BE2C (cell line): ENCODE measurements around the gene MARVELD1.

Experiments
- DNase-seq: peaks from one replicate; pipeline ENCODE4 v3.0.0-alpha.2; 2020
- H3K27me3 ChIP-seq: fragments of 250-450 bp; sonication (Bioruptor Pico); 2 replicates; pipeline ENCODE4 v1.5.1; 2020; ENCODE audit warnings: mild to moderate bottlenecking
- H3K36me3 ChIP-seq: fragments of 250-450 bp; sonication (Bioruptor Pico); 2 replicates; pipeline ENCODE4 v1.5.1; 2020; ENCODE audit warnings: mild to moderate bottlenecking
- H3K4me1 ChIP-seq: fragments of 250-450 bp; sonication (Bioruptor Pico); 2 replicates; pipeline ENCODE4 v1.5.1; 2020
- H3K4me3 ChIP-seq: 2 replicates; pipeline ENCODE4 v1.5.1; 2011; ENCODE audit warnings: low read depth, low read length
- H3K9me3 ChIP-seq: fragments of 250-450 bp; sonication (Bioruptor Pico); 2 replicates; pipeline ENCODE4 v1.5.1; 2020
- TF ChIP-seq, protein P1 (sequence below): IDR thresholded peaks from 2 replicates; pipeline ENCODE4 v1.5.1; 2012; ENCODE audit warnings: mild to moderate bottlenecking, low read depth, low read length

The MARVELD1 gene

DNA sequence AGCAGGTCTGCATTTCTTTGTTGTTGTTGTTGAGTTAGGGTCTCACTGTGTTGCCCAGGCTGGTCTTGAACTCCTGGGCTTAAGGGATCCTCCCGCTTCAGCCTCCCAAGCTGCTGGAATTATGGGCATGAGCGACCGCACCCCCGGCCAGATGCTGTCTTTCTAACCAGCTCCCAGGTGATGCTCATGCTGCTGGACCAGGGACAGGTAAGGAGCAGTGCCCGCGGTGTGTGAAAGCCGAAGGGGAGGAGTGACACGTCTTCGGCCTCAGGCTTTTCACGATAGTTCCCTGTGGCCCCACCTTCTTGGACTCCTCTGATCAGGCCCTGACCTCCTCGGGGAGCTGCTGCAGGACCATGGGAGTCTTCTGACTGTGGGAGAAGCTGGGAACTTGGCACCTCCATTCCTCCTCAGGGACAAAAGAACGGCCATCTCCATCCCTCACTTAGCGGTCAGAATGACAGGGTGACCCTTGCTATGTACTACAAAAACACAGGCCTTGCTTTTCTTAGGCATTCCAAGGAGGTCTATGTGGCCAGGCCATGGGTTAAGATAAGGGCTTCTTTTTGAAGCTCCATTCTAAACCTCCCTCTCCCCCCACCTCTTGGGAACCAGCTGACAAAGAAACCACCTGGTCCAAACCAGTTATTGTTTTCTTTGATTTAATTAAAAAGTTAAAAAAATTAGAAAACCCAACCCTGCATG, 52.7 kb downstream of the MARVELD1 start:
- Histone ChIP-seq H3K36me3 (no peaks in the 10 kb centered on the region), H3K27me3 (peaks cover 16% of the 10 kb centered on the region), H3K4me1 (no peaks in the 10 kb centered on the region), H3K4me3 (no peak overlapping the region), H3K9me3 (no peaks in the 10 kb centered on the region)
- DNase-seq, result no peak
- TF ChIP-seq, protein P1, sequence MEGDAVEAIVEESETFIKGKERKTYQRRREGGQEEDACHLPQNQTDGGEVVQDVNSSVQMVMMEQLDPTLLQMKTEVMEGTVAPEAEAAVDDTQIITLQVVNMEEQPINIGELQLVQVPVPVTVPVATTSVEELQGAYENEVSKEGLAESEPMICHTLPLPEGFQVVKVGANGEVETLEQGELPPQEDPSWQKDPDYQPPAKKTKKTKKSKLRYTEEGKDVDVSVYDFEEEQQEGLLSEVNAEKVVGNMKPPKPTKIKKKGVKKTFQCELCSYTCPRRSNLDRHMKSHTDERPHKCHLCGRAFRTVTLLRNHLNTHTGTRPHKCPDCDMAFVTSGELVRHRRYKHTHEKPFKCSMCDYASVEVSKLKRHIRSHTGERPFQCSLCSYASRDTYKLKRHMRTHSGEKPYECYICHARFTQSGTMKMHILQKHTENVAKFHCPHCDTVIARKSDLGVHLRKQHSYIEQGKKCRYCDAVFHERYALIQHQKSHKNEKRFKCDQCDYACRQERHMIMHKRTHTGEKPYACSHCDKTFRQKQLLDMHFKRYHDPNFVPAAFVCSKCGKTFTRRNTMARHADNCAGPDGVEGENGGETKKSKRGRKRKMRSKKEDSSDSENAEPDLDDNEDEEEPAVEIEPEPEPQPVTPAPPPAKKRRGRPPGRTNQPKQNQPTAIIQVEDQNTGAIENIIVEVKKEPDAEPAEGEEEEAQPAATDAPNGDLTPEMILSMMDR, result no peak

- no peaks in the 10 kb centered on the region for H3K4me1 ChIP-seq
- no peak for DNase-seq
- peaks cover 26% of the 10 kb centered on the region for H3K27me3 ChIP-seq
- H3K36me3 ChIP-seq, result no peaks in the 10 kb centered on the region
- no peak overlapping the region for H3K4me3 ChIP-seq
- H3K9me3 ChIP-seq, result no peaks in the 10 kb centered on the region
- TF ChIP-seq, protein P1, result no peak
Observed at GRCh38 chr10:97766996-97767924, 53.7 kb downstream of the MARVELD1 start.
